ENCODE data around the gene RSRP1.

- TF ChIP-seq CTCF (IDR thresholded peaks at IDR 0.05) (no peak), POLR2A (IDR thresholded peaks at IDR 0.05) (no peak)
Measured at GRCh38 chr1:25217015-25217414, 30.2 kb downstream of the RSRP1 start.

All from lower leg skin (tissue), 3 donors.